ENCODE measurements around the gene CAMK1D.

The CAMK1D gene

GRCh38 chr10:12510501-12510941 lies 161.2 kb downstream of the CAMK1D start:
- H3F3A ChIP-seq (ENCODE audit: insufficient read depth, low read length), result no peaks in the 10 kb centered on the region
- H3K36me3 ChIP-seq (ENCODE audit: insufficient read depth, low read length), result no peaks in the 10 kb centered on the region
- H3K9me3 ChIP-seq (ENCODE audit: low read length), result no peaks in the 10 kb centered on the region
- no peaks in the 10 kb centered on the region for H3K79me2 ChIP-seq (ENCODE audit: insufficient read depth, low read length)
- no peak overlapping the region for H3K9ac ChIP-seq (ENCODE audit: low read length)
- H4K20me1 ChIP-seq (ENCODE audit: insufficient read depth, low read length), result no peaks in the 10 kb centered on the region
- no peaks in the 10 kb centered on the region for H3K27me3 ChIP-seq (ENCODE audit: insufficient read depth, low read length)
- H3K4me2 ChIP-seq (ENCODE audit: low read length), result no peak overlapping the region
- no peak overlapping the region for H3K4me3 ChIP-seq (ENCODE audit: low read depth, low read length, poor library complexity, severe bottlenecking)
- no peaks in the 10 kb centered on the region for H3K4me1 ChIP-seq (ENCODE audit: insufficient read depth, low read length, severe bottlenecking)
- no peaks in the 10 kb centered on the region for H3K9me2 ChIP-seq (ENCODE audit: low read depth, low read length)
- H2AFZ ChIP-seq (ENCODE audit: low read length), result no peak overlapping the region
- TF ChIP-seq EZH2 (IDR thresholded peaks at IDR 0.05; ENCODE audit: borderline replicate concordance, low read length) (no peak), CTCF (IDR thresholded peaks at IDR 0.05; ENCODE audit: low read length) (no peak)
- no peak overlapping the region for H3K27ac ChIP-seq (ENCODE audit: low read depth, low read length, poor library complexity, severe bottlenecking)

- TF ChIP-seq EZH2 (IDR thresholded peaks at IDR 0.05; ENCODE audit: borderline replicate concordance, low read length) (no peak), CTCF (IDR thresholded peaks at IDR 0.05; ENCODE audit: low read length) (no peak)
- Histone ChIP-seq H3K4me3 (ENCODE audit: low read depth, low read length, poor library complexity, severe bottlenecking) (no peak overlapping the region), H3K9me3 (ENCODE audit: low read length) (no peaks in the 10 kb centered on the region), H2AFZ (ENCODE audit: low read length) (no peak overlapping the region), H3K4me1 (ENCODE audit: insufficient read depth, low read length, severe bottlenecking) (no peaks in the 10 kb centered on the region), H3K27me3 (ENCODE audit: insufficient read depth, low read length) (no peaks in the 10 kb centered on the region), H3K4me2 (ENCODE audit: low read length) (no peak overlapping the region), H4K20me1 (ENCODE audit: insufficient read depth, low read length) (no peaks in the 10 kb centered on the region), H3K79me2 (ENCODE audit: insufficient read depth, low read length) (no peaks in the 10 kb centered on the region), H3K36me3 (ENCODE audit: insufficient read depth, low read length) (no peaks in the 10 kb centered on the region), H3K9me2 (ENCODE audit: low read depth, low read length) (no peaks in the 10 kb centered on the region), H3K9ac (ENCODE audit: low read length) (no peak overlapping the region), H3K27ac (ENCODE audit: low read depth, low read length, poor library complexity, severe bottlenecking) (no peak overlapping the region), H3F3A (ENCODE audit: insufficient read depth, low read length) (no peaks in the 10 kb centered on the region)
These were observed 161.6 kb downstream of the CAMK1D start for GRCh38 chr10:12510984-12511383.

GRCh38 chr10:12511651-12512050 lies 162.3 kb downstream of the CAMK1D start:
- Histone ChIP-seq H3K9ac (ENCODE audit: low read length) (no peak overlapping the region), H3K27ac (ENCODE audit: low read depth, low read length, poor library complexity, severe bottlenecking) (no peak overlapping the region), H3F3A (ENCODE audit: insufficient read depth, low read length) (no peaks in the 10 kb centered on the region), H3K36me3 (ENCODE audit: insufficient read depth, low read length) (no peaks in the 10 kb centered on the region), H2AFZ (ENCODE audit: low read length) (no peak overlapping the region), H3K9me3 (ENCODE audit: low read length) (no peaks in the 10 kb centered on the region), H3K27me3 (ENCODE audit: insufficient read depth, low read length) (no peaks in the 10 kb centered on the region), H3K79me2 (ENCODE audit: insufficient read depth, low read length) (no peaks in the 10 kb centered on the region), H4K20me1 (ENCODE audit: insufficient read depth, low read length) (no peaks in the 10 kb centered on the region), H3K4me3 (ENCODE audit: low read depth, low read length, poor library complexity, severe bottlenecking) (no peak overlapping the region), H3K4me1 (ENCODE audit: insufficient read depth, low read length, severe bottlenecking) (no peaks in the 10 kb centered on the region), H3K9me2 (ENCODE audit: low read depth, low read length) (no peaks in the 10 kb centered on the region), H3K4me2 (ENCODE audit: low read length) (no peak overlapping the region)
- TF ChIP-seq EZH2 (IDR thresholded peaks at IDR 0.05; ENCODE audit: borderline replicate concordance, low read length) (no peak), CTCF (IDR thresholded peaks at IDR 0.05; ENCODE audit: low read length) (no peak)
